HTR-8/SVneo (cell line): Measurements from ENCODE around the gene C10orf105.

ENCODE experiments used
- DNase-seq: peaks from one replicate; pipeline ENCODE4 v3.0.0; 2011; ENCODE audit warnings: low spot score, mixed read lengths; ENCODE audit not compliant: insufficient read length
- FAIRE-seq: peaks from 2 replicates; lab custom pipeline; 2011; peaks lifted over from hg19 to GRCh38; lab: Jason Lieb, UNC

C10orf105 gene

DNA sequence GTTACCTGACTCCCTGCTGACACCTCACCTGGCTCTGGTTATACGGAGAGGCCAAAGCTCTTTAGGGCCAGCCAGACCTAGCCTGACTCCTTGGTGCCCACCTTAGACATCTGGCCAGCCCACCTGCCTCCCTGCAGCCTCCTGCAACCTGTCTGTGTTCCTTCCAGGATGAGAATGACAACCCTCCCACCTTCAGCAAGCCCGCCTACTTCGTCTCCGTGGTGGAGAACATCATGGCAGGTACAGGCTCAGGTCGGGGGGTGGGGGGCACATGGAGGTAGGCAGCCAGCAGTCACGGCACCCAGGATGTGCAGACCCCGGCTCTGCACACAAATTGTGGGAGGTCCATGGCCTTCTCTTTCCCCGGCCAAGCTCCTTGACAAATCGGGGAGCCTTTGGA, 32.1 kb downstream of the C10orf105 start:
- no peak for FAIRE-seq
- DNase-seq, result no peak

DNA sequence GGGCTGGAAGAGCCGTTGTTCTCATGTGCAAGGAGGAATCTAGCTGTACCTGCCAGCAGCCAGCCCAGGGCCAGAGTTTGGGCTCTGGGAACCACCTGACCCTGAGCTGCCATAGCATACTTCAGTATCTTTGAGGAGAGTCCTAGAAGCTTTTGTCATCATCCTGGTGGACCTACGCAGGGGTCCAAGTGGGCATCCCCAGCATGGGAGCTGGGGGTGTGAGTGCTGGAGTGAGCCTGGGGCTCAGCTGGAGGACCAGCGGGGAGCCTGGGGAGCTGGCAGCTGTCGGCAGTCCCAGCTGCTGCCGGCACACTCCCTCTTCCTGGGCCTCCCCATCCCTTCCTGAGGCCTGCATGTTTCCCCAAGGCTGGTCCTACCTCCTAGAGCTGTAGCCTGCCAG, 32.5 kb downstream of the C10orf105 start:
- FAIRE-seq (no peak), DNase-seq (no peak)

DNA sequence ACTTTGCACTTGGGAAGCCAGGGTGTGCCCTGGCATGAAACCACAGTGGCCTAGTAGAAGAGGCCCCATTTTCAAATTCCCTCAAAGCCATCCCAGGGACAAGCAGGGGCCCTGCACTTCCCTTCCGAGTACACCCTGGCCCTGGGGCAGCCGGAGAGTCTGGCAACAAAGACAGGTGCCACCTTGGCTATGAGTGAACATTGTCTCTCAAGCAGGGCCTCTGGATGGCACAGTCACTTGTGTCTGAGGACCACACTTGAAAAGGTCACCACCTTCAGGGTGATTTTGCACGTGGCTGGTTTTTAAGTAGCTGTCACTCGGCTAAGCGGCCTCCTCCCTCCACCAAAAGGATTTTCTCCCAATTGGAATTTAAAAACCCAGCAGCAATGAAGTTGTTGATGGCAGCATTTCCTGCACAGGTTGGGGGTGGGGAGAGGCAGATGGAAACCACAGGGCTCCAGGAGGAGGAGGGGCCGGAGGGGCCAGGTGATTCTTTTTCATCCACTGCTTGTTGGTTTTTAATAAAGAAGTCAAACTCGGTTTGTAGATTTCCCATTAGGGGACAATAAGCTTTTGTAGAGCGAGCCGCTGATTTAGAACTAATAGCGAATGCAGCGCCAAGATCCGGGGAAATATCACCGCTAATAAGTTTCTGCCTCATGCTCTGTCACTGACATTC, 33.9 kb downstream of the C10orf105 start:
- no peak for DNase-seq
- FAIRE-seq, result no peak

DNA sequence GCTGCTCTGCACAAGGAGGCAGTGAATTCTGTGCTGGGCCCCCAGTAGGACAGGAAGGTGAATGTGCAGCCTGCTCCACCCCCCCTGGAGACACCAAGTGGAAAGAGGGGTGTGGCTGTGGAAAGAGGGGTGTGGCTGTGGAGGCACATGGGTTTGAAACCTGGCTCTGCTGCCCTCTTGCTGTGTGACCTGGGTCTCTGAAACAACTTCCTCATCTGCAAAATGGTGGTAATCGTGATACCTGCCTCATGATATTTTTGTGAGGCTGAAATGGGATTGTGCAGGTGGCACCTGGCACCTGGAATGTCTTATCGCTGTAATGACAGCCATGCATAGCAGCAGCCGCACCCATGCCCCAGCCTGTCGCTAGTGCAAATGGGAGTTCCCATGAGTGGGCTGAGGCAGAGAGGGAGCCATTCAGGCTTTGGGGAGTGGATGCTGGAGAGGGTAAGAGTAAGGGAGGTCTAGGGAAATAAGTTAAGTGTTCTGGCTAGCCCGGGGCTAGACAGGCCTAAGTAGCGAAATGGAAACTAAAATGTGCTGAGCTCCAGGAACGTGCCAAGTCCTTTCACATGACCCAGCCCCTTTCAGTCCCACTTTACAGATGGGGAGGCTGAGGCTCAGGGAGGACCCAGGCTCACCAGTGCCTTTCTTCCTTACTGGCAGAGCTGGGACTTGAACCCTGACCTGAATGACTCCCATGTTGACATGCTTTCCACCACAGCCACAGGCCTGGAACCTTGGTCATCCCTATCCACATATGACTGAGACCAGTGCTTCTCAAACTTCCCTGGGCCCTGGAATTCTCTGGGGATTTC, 35.0 kb downstream of the C10orf105 start:
- DNase-seq (no peak), FAIRE-seq (no peak)

DNA sequence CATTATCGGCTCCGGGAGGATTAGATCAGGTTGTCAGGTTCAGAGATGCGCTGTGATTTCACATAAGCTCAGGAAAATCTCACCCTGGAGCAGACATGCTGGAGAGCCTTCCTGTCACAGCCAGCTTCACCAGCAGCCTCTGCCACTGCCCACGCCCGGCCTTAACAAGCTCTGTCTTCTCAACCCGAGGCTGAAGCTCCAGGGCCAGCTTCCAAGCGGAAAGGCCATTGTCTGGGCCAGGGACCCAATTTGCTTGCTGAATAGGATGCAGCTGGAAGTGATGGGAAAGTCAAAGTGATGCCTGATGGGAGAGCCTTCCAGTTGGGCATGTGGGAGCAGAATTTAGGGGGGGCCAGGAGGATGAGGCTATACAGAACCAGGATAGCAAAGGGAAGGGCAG, 36.3 kb downstream of the C10orf105 start:
- FAIRE-seq, result no peak
- no peak for DNase-seq

DNA sequence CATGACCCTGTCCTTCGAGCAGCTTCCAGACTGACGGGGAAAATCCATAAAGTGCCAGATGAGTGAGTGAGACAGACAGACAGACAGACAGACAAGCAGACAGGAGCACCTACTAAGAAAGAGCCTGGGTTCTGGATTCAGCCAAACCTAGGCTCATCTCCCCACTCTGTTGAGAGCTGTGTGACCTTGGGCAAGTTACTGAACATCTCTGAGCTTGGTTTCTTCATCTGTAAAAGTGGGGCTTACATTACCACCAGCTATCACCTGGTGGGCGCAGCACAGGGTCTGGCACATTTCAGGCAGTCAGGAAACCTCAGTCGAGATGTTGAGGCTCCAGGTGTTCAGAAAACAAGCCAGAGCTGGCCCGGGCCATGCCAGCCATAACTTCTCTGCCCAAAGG, 37.6 kb downstream of the C10orf105 start:
- FAIRE-seq, result no peak
- DNase-seq, result no peak

DNA sequence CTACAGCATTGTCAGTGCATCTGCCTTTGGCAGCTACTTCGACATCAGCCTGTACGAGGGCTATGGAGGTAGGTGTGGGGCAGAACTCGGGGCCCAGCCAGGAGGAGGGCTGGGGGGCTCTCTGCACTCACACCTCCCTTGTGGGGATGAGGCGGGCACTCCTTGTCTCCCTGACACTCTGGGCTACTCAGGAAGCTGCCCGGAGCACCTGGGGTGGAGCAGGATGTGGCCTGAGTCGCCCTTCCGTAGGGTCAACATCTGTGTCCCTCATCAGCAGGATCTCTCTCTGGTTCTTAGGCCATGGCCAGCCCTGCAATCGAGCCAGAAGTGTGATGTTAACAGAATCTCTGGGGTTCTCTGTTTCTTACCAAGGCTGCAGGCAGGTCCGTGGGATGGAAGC, 40.2 kb downstream of the C10orf105 start:
- DNase-seq, result no peak
- FAIRE-seq, result no peak

DNA sequence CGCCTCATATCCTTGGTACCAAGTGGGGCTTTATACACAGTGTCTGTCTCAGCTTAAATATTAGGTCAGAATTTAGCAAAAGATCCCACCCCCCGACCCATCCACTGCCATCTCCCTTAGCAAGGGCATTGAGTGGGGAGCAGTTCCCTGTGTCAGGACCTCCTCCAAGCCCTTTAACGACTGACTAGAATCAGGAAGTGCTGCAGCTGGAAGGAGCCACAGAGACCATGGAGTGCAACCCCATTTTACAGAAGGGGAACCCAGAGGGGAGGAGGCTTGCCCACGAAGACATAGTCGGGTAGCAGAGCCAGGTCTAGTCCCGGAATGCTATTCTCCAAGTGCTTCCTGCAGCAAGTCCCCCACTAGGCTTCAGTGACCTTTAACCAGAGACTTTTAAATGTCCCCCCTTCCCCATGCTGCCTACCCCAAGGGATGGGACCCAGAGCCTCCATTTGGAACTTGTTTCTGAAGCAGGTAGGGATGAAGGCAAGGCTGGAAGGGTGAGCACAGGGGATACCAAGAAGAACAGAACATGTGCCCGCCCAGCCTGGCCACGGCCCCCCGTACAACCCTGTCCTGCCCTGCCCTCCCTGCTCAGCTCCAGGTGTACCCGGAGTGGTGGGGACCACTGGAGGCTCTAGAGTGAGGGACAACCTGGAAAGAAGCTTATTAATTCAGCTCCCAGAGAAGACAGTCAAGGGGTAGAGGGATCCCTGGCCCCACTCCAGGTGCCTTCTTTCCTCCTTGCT, 41.3 kb downstream of the C10orf105 start:
- DNase-seq (no peak), FAIRE-seq (no peak)

DNA sequence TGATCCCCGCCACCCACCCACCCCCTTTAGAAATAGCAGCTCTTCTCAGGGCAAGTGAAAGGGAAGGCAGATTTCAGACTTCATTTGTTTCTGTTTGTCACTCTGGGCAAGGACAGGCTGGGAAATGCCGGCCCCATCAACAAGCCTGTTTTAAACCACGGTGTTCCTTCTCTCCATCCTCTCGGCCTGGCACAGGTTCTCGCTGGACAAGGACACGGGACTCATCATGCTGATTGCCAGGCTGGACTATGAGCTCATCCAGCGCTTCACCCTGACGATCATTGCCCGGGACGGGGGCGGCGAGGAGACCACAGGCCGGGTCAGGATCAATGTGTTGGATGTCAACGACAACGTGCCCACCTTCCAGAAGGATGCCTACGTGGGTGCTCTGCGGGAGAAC, 42.3 kb downstream of the C10orf105 start:
- no peak for FAIRE-seq
- no peak for DNase-seq

DNA sequence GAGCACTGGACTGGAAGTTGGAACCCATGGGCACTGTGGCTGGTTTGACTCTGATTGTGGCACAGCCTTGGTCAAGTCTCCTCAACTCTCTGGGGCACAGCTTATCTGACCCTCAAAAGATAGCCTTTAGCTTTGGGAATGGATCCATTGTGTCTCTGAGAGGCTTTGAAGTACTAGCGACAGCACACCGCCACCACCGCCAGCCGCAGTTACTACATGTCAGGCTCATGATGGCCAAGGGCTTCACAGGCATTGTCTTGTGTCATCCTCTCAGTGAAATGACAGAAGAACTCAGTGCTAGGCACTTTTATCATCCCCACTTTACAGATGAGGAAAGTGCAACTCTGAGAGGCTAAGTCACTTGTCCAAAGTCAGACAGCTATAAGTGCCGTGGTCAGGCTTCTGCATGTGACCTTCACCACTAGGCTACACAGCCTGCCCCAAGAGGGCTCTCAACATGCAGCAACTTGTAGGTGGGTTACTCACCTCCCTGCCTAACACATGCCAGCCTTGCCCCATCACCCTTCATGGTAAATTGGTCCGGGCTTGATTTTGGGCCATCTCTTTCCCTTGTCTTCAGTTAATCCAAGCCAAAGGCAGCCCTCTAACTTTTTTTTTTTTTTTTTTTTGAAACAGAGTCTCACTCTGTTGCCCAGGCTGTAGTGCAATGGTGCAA, 44.1 kb downstream of the C10orf105 start:
- DNase-seq, result no peak
- no peak for FAIRE-seq

DNA sequence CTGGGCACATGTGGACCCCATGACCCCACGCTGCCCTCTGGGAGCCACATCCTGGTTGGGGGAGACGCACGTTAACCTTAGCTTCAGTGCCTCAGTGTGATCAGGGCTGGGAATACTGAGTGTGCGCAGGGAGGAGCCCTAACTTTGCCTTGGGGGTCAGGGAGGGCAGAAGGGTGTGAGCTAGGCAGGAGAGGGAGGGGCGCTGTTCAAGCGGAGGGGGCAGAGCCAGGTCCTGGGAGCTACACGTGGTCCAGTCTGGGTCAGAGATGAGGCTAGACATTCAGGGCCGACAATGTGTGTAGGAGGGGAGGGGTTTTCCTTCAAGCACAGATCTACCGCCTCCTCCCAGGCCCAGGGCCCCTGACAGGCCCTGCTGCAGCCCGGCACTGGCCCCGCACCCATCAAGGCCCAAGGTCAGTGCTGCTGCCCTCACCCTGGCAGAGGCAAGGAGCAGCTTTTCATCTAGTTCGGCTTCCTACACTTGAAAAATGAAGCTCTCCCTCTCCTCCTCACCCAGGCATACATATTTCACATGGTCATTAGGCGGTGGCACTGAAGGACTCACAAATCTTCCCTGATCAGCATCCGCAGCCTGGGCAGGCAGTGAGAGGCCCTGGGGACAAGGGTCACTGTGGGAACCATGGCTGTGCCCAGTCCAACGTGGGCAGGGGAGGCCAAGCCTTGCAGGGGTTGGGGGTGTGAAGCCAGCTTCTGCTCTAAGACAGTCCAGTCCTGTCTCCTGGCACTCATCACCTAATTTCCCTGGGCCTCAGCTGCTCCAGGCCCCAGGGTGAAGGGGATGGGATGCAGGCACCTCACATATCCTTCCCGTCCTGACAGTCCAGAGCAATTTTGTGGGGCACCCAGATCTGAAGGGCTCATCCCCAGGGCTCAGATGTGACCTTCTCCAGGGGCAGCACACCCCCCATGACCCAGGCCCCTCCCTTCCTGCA, 47.3 kb downstream of the C10orf105 start:
- FAIRE-seq, result no peak
- DNase-seq, result no peak

DNA sequence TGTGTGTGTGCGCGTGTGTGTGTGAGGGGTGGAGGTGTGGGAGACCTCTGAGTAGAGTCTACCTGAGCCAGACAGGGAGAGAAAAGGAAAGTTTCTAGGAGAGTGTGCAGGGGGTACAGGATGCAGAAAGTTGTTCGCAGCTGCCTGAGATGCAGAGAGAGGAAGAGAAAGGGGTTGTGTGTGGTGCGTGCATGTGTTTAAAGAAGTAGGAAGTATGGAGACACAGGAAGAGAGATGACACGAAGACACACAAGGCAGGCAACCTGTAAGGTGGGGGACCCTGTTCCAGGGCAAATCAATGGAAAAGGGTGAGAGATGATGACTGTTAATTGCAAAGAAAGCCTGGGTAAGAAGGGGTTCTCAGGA, 52.2 kb downstream of the C10orf105 start:
- DNase-seq (no peak), FAIRE-seq (no peak)

DNA sequence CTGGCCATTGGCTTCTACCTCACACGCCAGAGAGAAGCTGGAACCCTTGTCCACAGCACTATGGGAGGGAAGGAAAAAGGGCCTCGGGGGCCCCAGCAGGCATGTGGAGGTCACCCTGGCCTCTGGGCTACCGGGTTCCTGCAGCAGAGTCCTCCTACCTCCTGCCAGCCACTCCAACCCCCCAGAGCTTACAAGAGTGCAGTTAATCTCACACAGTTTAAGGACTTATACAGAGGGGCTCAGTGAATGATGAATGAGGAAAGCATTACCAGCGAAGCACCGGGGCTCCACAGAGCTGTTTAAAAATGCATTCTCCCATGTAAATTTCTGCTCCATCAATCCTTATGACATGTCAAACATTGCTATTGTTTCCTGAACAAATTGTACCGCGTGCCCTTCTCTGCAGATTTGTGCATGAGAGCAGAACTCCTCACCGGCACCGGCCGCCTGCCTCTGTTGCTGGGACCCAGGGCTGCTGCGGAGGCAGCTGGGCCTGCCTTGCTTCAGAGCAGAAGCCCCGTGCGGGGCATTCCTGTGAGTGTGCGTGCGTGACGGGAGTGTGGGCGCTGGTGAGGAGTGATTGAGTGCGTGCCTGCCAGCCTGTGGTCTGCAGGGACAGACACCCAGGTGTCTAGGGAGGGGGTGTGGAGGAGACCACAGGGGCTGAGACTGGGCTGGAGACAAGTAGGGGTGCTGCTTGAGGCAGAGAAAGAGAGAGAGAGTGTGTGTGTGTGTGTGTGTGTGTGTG, 52.8 kb downstream of the C10orf105 start:
- FAIRE-seq (no peak), DNase-seq (no peak)

DNA sequence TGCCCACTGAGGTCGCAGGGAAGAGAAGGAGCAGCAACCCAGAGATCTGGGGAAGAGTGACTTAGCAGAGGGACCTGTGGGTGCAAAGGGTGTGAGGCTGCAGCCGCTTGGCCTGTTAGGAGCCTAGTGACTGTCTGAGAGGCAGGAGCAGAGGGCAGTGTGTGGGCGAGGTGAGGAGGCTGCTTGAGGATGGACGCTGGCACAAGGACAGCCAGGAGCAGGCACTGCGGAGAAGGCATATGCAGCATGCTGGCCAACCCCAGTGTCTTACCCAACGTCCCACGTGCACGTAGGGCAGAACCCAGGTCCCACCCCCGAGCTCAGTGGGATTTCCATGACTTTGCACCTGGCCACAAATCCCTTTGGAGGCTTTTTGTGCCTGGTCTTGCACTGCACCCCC, 54.1 kb downstream of the C10orf105 start:
- FAIRE-seq (no peak), DNase-seq (no peak)

DNA sequence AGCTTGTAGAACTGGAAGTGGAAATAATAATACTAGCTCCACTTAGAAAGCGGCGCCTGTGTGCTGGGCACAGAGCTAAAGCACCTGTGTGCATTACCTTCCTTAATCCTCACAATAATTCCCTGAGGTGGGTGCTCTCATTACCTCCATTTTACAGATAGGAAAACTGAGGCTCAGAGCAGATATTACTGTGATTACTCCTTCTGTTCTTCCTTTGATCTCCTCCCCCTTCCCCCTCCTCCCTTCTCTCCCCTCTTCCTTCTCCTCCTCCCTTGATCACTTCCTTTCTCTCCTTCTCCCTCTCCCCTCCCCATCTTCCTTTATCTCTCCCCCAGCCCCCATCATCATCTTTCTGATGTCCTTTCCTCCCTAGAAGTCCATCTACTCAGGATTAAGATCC, 55.0 kb downstream of the C10orf105 start:
- no peak for FAIRE-seq

DNA sequence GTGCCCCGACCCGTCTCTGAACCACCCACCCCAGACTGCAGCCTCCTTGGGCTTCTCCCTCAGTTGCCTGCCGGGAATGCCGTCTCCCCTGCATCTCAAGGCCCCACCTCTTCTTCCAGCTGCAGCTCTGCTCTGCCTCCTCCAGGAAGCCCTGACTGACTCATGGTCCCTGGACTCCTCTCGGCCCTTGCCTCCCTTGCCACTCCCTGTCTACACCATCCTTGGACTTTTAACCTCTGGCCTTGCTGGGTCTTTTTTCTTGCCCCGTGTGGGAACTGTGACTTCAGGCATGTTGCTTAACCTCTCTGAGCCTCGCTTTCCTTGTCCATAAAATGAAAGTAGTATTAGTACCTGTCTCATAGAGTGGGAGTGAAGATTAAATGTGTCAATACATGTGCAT, 56.3 kb downstream of the C10orf105 start:
- no peak for FAIRE-seq
- DNase-seq, result no peak

More for the DNA sequence above, 55.0 kb downstream of the C10orf105 start:
- DNase-seq, result no peak

DNA sequence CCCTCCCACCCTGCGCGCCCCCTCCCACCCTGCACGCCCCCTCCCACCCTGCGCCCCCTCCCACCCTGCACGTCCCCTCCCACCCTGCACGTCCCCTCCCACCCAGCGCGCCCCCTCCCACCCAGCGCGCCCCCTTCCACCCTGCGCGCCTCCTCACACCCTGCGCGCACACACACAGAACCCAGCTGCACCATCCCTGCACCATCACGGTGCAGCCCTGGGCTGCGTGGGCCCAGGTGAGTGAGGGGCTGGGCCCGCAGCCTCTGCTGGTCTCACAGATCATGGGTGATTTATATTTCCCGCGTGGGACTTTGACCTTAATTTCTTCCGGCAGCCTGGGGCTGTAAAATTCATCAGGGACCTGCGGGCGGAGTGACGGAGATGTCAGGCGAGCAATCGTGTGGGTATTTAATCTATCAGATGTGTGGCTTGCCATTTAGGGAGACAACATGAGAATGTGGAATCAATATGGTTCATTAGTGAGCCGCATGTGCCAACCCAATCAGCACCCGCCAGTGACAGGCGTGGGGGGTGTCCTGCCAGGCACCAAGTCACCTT, 57.7 kb downstream of the C10orf105 start:
- no peak for FAIRE-seq
- no peak for DNase-seq
